B cell (primary cell): ENCODE measurements around the gene GOLGA6L2.
"Not testable (repeated sequence)": the region's sequence is repeated elsewhere in the genome, so short reads cannot be mapped to it uniquely, and the experiment has no call there.

ENCODE experiments used
- CTCF ChIP-seq: fragments of 200-600 bp; IDR thresholded peaks from one replicate; pipeline ENCODE4 v1.8.0; 2022; ENCODE audit warnings: antibody characterized with exemption, mild to moderate bottlenecking
- EZH2 ChIP-seq: IDR thresholded peaks from 2 replicates; pipeline ENCODE4 v1.6.1; 2012; ENCODE audit warnings: borderline replicate concordance, low read depth, mild to moderate bottlenecking, moderate library complexity, low read length; ENCODE audit not compliant: insufficient read depth, poor library complexity, severe bottlenecking

GRCh38 chr15:23399207-23399606, 47.8 kb downstream of the GOLGA6L2 start:
- TF ChIP-seq CTCF, EZH2: not testable (repeated sequence)
